ENCODE measurements around the gene ETAA1. TPM values are rescaled to one million over a fixed set of nuclear protein-coding genes. Genes with fewer than 3 reads are reported as not detected.

ETAA1 gene
- total and polyA plus RNA-seq, 2 of the 13 experiments (the other 11 are each of a cell fraction or from before 2014, with no cell fraction given), result 9.1 to 16.2 TPM

DNA sequence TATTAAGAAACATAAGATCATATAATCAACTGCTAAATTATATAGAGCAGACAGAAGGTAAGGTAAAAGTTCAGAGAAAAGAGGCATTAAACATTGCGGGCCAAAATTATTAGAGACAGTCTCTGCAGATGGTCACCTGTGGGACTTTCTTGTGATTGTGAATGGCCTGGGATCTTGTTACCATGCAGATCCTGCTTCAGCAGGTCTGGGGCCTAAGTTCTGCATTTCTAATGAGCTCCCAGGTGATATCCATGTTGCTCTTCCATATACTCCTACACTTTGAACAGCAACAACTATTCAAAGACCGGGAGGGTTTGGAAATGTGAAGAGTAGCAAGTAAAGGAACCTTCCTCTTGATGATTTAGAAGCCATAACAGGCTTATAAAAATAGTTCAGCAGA lies 8.5 kb upstream of the ETAA1 start (continued):
- TF ChIP-seq ZNF20 (CRISPR knock-in tag; IDR thresholded peaks at IDR 0.05), result no peak
- no peak for TF ChIP-seq HOXA3 (CRISPR knock-in tag; IDR thresholded peaks at IDR 0.05)
- TF ChIP-seq ZNF264 (CRISPR knock-in tag; IDR thresholded peaks at IDR 0.05), result no peak
- no peak for TF ChIP-seq ZNF180 (CRISPR knock-in tag; IDR thresholded peaks at IDR 0.05; ENCODE audit: borderline replicate concordance, low read depth)
- TF ChIP-seq HCFC1 (IDR thresholded peaks at IDR 0.05; ENCODE audit: low read depth, low read length), result no peak
- no peak for TF ChIP-seq CHCHD3 (CRISPR knock-in tag; IDR thresholded peaks at IDR 0.05)
- TF ChIP-seq SKI (IDR thresholded peaks at IDR 0.05; ENCODE audit: partially characterized antibody), result no peak
- no peak for TF ChIP-seq ZNF253 (CRISPR knock-in tag; IDR thresholded peaks at IDR 0.05; ENCODE audit: borderline replicate concordance)
- TF ChIP-seq, protein P1, sequence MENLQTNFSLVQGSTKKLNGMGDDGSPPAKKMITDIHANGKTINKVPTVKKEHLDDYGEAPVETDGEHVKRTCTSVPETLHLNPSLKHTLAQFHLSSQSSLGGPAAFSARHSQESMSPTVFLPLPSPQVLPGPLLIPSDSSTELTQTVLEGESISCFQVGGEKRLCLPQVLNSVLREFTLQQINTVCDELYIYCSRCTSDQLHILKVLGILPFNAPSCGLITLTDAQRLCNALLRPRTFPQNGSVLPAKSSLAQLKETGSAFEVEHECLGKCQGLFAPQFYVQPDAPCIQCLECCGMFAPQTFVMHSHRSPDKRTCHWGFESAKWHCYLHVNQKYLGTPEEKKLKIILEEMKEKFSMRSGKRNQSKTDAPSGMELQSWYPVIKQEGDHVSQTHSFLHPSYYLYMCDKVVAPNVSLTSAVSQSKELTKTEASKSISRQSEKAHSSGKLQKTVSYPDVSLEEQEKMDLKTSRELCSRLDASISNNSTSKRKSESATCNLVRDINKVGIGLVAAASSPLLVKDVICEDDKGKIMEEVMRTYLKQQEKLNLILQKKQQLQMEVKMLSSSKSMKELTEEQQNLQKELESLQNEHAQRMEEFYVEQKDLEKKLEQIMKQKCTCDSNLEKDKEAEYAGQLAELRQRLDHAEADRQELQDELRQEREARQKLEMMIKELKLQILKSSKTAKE (CRISPR knock-in tag; IDR thresholded peaks at IDR 0.05; ENCODE audit: borderline replicate concordance), result no peak
- TF ChIP-seq, protein P2, sequence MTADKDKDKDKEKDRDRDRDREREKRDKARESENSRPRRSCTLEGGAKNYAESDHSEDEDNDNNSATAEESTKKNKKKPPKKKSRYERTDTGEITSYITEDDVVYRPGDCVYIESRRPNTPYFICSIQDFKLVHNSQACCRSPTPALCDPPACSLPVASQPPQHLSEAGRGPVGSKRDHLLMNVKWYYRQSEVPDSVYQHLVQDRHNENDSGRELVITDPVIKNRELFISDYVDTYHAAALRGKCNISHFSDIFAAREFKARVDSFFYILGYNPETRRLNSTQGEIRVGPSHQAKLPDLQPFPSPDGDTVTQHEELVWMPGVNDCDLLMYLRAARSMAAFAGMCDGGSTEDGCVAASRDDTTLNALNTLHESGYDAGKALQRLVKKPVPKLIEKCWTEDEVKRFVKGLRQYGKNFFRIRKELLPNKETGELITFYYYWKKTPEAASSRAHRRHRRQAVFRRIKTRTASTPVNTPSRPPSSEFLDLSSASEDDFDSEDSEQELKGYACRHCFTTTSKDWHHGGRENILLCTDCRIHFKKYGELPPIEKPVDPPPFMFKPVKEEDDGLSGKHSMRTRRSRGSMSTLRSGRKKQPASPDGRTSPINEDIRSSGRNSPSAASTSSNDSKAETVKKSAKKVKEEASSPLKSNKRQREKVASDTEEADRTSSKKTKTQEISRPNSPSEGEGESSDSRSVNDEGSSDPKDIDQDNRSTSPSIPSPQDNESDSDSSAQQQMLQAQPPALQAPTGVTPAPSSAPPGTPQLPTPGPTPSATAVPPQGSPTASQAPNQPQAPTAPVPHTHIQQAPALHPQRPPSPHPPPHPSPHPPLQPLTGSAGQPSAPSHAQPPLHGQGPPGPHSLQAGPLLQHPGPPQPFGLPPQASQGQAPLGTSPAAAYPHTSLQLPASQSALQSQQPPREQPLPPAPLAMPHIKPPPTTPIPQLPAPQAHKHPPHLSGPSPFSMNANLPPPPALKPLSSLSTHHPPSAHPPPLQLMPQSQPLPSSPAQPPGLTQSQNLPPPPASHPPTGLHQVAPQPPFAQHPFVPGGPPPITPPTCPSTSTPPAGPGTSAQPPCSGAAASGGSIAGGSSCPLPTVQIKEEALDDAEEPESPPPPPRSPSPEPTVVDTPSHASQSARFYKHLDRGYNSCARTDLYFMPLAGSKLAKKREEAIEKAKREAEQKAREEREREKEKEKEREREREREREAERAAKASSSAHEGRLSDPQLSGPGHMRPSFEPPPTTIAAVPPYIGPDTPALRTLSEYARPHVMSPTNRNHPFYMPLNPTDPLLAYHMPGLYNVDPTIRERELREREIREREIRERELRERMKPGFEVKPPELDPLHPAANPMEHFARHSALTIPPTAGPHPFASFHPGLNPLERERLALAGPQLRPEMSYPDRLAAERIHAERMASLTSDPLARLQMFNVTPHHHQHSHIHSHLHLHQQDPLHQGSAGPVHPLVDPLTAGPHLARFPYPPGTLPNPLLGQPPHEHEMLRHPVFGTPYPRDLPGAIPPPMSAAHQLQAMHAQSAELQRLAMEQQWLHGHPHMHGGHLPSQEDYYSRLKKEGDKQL (CRISPR knock-in tag; IDR thresholded peaks at IDR 0.05; ENCODE audit: low read depth), result no peak
- TF ChIP-seq ZNF75D (CRISPR knock-in tag; IDR thresholded peaks at IDR 0.05; ENCODE audit: borderline replicate concordance), result no peak
- TF ChIP-seq ZNF326 (CRISPR knock-in tag; IDR thresholded peaks at IDR 0.05; ENCODE audit: borderline replicate concordance), result no peak
- TF ChIP-seq ZNF3 (CRISPR knock-in tag; IDR thresholded peaks at IDR 0.05), result no peak
- TF ChIP-seq, protein P3, sequence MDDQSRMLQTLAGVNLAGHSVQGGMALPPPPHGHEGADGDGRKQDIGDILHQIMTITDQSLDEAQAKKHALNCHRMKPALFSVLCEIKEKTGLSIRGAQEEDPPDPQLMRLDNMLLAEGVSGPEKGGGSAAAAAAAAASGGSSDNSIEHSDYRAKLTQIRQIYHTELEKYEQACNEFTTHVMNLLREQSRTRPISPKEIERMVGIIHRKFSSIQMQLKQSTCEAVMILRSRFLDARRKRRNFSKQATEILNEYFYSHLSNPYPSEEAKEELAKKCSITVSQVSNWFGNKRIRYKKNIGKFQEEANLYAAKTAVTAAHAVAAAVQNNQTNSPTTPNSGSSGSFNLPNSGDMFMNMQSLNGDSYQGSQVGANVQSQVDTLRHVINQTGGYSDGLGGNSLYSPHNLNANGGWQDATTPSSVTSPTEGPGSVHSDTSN (CRISPR knock-in tag; IDR thresholded peaks at IDR 0.05; ENCODE audit: borderline replicate concordance), result no peak

Measured in HepG2 (cell line).